GM12865 (cell line): ENCODE measurements around the gene CHTOP.

ENCODE experiments used
- DNase-seq: peaks from one replicate; pipeline ENCODE4 v3.0.0; 2010; ENCODE audit warnings: low read depth
- H3K4me3 ChIP-seq: 2 replicates; pipeline ENCODE4 v1.5.1; 2011; ENCODE audit warnings: mild to moderate bottlenecking, low read depth, low read length, control low read depth
- TF ChIP-seq, protein P1 (sequence below): IDR thresholded peaks from 2 replicates; pipeline ENCODE4 v1.5.1; 2011; ENCODE audit warnings: low read length, control low read depth, low read depth, inconsistent platforms; ENCODE audit not compliant: insufficient read depth; ENCODE audit errors: missing control alignments

The CHTOP gene

DNA sequence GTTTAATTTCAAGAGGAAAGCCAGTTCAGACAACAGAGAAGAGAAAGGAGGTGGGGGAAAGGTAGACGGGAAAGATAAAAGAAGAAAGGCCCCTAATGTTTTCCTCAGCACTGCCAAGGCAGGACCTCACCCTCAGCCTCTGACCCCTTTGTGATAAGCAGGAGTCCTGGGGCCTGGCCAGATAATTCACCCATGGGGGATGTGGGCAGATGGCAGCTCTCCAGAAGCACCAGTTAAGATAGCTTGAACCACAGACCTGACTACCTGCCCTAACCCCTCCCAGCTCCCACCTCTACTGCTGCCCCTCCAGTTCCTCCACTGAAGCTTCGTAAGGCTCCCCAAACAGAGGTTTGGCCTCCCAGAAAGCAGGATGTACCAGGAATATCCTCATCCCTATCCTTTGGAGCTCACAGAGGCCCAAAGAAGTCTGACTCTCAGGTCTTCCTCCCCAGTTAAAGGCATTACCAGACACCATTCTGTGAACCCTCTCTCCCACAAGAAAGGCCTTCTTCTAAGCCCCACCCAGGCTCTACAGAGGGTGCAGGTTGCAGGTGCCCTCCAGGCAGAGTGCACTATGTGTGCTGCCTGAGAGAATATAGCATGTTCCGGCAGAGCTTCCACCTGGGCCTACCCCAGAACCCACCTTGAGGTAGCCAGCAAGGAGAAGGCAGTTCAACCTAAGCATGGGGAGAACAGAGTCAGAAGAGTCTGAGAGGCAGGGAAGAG lies 15.4 kb downstream of the CHTOP start:
- TF ChIP-seq, protein P1, sequence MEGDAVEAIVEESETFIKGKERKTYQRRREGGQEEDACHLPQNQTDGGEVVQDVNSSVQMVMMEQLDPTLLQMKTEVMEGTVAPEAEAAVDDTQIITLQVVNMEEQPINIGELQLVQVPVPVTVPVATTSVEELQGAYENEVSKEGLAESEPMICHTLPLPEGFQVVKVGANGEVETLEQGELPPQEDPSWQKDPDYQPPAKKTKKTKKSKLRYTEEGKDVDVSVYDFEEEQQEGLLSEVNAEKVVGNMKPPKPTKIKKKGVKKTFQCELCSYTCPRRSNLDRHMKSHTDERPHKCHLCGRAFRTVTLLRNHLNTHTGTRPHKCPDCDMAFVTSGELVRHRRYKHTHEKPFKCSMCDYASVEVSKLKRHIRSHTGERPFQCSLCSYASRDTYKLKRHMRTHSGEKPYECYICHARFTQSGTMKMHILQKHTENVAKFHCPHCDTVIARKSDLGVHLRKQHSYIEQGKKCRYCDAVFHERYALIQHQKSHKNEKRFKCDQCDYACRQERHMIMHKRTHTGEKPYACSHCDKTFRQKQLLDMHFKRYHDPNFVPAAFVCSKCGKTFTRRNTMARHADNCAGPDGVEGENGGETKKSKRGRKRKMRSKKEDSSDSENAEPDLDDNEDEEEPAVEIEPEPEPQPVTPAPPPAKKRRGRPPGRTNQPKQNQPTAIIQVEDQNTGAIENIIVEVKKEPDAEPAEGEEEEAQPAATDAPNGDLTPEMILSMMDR, result no peak
- DNase-seq, result no peak
- no peak overlapping the region for H3K4me3 ChIP-seq

DNA sequence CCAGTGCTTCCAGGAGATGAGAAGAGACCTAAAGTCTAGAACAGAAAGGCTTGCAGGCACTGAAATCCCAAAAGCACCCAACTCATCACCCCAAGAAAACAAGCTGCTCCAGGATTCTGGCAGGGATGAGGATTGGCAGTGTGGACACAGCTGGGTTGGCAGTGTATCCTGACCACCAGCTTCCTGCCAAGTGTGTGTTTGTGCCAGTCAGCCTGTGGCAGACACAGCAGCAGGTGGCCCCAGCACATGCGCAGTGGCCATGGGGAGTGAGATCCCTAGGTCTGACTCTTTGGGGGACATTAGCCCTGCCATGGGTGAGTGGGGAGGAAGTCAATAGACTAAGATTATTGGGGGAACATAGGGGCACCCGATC lies 16.0 kb downstream of the CHTOP start:
- DNase-seq, result no peak
- TF ChIP-seq, protein P1, result no peak

DNA sequence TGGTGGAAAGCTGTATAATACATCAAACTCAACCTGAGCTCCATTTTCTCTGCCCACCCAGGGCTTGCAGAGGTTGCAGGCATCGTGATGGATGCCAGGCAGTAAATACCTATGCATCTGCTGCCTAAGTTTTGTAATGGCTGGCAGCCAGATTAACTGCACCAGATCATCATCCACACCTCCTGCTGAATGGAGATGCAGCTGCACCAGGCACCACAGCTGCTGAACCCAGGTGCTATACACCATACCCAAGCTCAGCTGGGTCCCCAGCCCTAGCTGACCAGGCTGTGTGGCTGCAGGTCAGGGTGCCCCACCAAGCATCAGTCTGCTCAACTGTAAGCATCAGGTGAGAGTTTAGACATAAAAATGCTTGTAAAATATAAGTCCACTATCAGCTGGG lies 17.9 kb downstream of the CHTOP start:
- TF ChIP-seq, protein P1, result no peak
- DNase-seq, result no peak
- no peak overlapping the region for H3K4me3 ChIP-seq

More for the DNA sequence above, 16.0 kb downstream of the CHTOP start:
- no peak overlapping the region for H3K4me3 ChIP-seq

DNA sequence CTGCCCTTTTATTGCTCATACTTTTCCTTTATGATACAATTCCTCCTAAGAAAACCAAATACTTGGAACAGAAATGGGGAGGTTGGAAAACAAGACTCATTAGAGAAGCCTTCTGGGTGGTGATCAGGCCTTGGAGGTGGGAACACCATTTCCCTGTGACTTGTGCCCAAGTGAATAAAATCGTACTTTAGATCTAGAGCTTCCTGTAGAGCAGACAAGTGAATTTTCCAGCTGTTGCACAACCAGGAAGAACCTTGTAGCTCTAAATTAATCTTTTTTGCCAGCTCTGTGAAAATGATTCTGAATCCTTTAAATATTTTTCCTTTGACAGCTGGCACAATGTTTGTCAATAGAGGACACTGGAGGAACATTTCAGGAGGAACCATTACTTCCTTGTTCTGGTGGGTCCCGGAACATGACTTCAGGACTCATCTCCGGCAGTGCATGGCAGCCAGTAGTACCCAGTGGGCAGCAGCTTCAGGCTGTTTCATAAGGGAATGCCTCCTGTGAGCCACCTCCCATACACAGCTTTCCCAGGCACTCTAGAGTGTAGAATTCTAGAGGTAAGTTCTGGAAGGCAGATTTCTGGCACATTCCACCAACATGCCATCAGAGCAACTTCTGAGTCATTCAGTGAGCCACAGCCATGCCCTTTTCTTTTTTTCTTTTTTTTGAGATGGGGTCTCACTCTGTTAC lies 19.1 kb downstream of the CHTOP start:
- TF ChIP-seq, protein P1, result no peak
- no peak for DNase-seq
- no peak overlapping the region for H3K4me3 ChIP-seq

DNA sequence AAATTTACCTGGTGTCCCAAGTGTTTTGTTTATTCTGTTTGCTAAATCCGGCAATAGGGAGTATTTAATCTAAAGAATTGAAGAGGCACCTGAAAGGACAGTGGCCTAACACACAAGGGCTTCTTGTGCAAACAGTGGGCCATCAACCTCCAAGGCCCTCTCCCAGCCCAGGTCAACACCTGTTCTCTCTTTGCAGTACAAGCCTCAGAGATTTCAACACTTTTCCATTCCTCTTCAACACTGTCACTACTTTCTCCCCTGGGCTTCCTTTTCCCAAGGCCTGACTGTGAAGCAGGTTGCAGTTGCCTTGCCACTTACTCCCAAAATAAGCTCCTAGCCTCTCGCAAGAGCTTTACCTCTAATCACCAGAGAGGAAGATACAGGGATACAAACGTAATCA lies 21.5 kb downstream of the CHTOP start:
- H3K4me3 ChIP-seq, result no peak overlapping the region
- TF ChIP-seq, protein P1, result no peak
- DNase-seq, result no peak

DNA sequence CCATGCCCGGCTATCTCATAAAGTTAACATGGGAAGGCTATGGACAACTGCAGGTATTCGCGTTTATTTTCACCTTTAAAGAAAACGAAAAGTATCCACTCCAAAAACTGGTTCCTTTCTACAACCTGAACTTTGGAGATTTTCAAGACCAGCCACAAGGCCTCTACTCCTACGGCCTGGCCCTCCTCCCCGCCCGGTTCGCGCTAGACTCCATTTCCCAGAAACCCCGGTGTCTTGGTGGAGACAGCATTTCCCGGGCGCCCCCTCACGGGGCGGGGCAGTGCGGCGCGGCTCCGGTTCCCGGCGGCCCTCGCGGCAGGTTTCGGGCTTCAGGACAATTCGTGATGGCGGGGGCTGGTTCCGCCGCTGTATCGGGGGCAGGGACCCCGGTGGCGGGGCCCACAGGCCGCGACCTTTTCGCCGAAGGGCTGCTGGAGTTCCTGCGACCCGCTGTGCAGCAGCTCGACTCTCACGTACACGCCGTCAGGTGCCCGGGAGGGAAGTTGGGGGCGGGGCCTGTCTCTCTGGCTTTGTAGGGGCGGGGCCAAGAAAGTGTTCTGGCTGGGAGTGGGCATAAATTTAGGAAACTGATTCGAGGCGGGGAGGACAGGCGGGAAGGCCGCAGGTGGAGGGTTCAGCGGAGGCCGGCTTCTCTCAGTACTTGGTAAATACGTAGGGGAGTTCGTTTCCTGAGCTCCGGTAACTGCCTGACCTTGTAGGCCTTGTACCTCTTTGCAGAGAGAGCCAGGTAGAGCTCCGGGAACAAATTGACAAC lies 24.7 kb downstream of the CHTOP start, which contains the start of gene SNAPIN:
Gene SNAPIN (plus strand): TSS at position 304 of the 775 bp plus-strand sequence. CDS start 41 bp downstream, at position 345.
- TF ChIP-seq, protein P1, result no peak
- H3K4me3 ChIP-seq, result peak within 1 kb of the TSS; percentile 76
- peak; percentile 91 for DNase-seq
